ENCODE results near the gene ANKRA2.

DNA sequence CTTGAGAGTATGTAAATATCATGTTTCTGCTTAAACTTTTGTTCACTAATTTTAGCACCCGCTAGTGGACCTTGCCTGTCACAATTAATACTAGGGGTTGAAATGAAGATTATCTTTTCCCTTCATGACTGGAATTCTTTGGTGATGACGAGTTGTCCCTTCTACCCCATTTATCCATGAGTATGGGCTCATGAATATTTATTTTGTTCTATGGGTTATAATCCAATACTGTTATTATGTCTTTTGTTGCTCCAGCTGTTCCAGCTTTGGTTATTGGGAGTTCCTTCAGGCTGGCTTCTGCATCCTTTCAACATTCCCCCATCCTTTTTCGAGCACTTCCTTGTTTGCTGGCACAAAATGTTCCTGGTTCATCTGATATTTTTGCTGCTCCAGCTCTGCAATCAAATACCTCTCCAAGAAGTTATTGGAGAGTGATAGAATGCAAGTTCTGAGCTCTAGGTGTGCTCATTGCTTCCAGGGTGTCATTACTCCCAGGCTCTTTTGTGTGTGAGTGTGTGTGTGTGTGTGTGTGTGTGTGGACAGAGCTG, 40.8 kb upstream of the ANKRA2 start:
- TF ChIP-seq POLR2AphosphoS5 (IDR thresholded peaks at IDR 0.05; ENCODE audit: insufficient read depth, low read depth, low read length) (no peak), EZH2 (IDR thresholded peaks at IDR 0.05; ENCODE audit: borderline replicate concordance, low read depth, low read length, severe bottlenecking) (no peak), POLR2A (IDR thresholded peaks at IDR 0.05; ENCODE audit: low read depth, low read length) (no peak), FOS (IDR thresholded peaks at IDR 0.05; ENCODE audit: borderline replicate concordance, insufficient read depth, low read length) (no peak), JUN (IDR thresholded peaks at IDR 0.05; ENCODE audit: borderline replicate concordance, insufficient read depth, insufficient read length, low read depth) (no peak), MYC (IDR thresholded peaks at IDR 0.05; ENCODE audit: low read depth, low read length) (no peak)
- TF ChIP-seq, protein P1, sequence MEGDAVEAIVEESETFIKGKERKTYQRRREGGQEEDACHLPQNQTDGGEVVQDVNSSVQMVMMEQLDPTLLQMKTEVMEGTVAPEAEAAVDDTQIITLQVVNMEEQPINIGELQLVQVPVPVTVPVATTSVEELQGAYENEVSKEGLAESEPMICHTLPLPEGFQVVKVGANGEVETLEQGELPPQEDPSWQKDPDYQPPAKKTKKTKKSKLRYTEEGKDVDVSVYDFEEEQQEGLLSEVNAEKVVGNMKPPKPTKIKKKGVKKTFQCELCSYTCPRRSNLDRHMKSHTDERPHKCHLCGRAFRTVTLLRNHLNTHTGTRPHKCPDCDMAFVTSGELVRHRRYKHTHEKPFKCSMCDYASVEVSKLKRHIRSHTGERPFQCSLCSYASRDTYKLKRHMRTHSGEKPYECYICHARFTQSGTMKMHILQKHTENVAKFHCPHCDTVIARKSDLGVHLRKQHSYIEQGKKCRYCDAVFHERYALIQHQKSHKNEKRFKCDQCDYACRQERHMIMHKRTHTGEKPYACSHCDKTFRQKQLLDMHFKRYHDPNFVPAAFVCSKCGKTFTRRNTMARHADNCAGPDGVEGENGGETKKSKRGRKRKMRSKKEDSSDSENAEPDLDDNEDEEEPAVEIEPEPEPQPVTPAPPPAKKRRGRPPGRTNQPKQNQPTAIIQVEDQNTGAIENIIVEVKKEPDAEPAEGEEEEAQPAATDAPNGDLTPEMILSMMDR (IDR thresholded peaks at IDR 0.05; ENCODE audit: extremely low read depth in 1 of 2, insufficient read depth in 1 of 2, low read depth in 1 of 2, low read length in 2 of 2), result no peak
- TF ChIP-seq, protein P2, sequence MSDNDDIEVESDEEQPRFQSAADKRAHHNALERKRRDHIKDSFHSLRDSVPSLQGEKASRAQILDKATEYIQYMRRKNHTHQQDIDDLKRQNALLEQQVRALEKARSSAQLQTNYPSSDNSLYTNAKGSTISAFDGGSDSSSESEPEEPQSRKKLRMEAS (IDR thresholded peaks at IDR 0.05; ENCODE audit: insufficient read depth, insufficient read length), result no peak
